HL-60 (cell line): ENCODE measurements around the gene TRIOBP.

Experiments used
- DNase-seq, 2 experiments: peaks; one replicate each; pipeline ENCODE4 v3.0.0-alpha.2; 2010 to 2020; ENCODE audit warnings: low read depth in 1 of 2, low spot score in 1 of 2
- H3K27ac ChIP-seq: fragments of 250-450 bp; sonication (Bioruptor Pico); replicated peaks from 2 replicates; pipeline ENCODE4 v1.5.1; 2020; ENCODE audit warnings: mild to moderate bottlenecking, moderate library complexity
- H3K27me3 ChIP-seq: fragments of 250-450 bp; sonication (Bioruptor Pico); 2 replicates; pipeline ENCODE4 v1.5.1; 2021; ENCODE audit warnings: mild to moderate bottlenecking, moderate library complexity; ENCODE audit not compliant: insufficient read depth, poor library complexity, severe bottlenecking
- H3K4me3 ChIP-seq: replicated peaks from 2 replicates; pipeline ENCODE4 v1.5.1; 2011; ENCODE audit warnings: mild to moderate bottlenecking, control low read depth, low read length; ENCODE audit not compliant: insufficient read depth
- GABPA ChIP-seq: IDR thresholded peaks from 2 replicates; pipeline ENCODE4 v1.6.1; 2012; ENCODE audit warnings: low read depth
- POLR2AphosphoS5 ChIP-seq: IDR thresholded peaks from 2 replicates; pipeline ENCODE4 v1.6.1; 2012; ENCODE audit warnings: low read depth
- REST ChIP-seq: IDR thresholded peaks from 2 replicates; pipeline ENCODE4 v1.6.1; 2012; ENCODE audit warnings: low read depth; ENCODE audit not compliant: insufficient replicate concordance
- SPI1 ChIP-seq: IDR thresholded peaks from 2 replicates; pipeline ENCODE4 v1.6.1; 2012; ENCODE audit warnings: low read depth, mild to moderate bottlenecking, borderline replicate concordance
- TF ChIP-seq, protein P1 (sequence below): IDR thresholded peaks from one replicate; pipeline ENCODE4 v1.5.1; 2011; ENCODE audit warnings: low read length, control low read depth, inconsistent platforms; ENCODE audit not compliant: insufficient read depth

TRIOBP gene

DNA sequence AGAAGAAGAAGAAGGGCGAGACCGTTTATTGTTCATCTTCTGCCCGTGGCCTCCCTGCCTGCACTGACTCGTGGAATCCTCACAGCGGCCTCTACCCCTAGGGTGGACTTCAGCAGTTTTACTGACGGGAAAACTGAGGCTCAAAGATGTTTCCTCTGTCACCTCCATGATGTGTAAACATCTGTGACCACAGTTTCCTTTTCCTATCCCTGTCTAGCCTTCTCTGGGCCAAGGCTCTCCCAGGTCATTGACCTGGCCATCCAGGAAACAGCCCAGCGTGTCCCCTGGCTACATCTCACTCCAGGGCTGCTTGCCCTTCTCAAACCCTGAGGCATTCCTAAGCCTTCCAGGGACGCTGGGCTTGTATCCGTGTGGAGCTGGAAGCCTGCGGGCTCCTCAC lies 61.8 kb downstream of the TRIOBP start:
- H3K27me3 ChIP-seq, result no peaks in the 10 kb centered on the region
- H3K4me3 ChIP-seq, result no peak overlapping the region
- no peak for TF ChIP-seq POLR2AphosphoS5
- TF ChIP-seq, protein P1, sequence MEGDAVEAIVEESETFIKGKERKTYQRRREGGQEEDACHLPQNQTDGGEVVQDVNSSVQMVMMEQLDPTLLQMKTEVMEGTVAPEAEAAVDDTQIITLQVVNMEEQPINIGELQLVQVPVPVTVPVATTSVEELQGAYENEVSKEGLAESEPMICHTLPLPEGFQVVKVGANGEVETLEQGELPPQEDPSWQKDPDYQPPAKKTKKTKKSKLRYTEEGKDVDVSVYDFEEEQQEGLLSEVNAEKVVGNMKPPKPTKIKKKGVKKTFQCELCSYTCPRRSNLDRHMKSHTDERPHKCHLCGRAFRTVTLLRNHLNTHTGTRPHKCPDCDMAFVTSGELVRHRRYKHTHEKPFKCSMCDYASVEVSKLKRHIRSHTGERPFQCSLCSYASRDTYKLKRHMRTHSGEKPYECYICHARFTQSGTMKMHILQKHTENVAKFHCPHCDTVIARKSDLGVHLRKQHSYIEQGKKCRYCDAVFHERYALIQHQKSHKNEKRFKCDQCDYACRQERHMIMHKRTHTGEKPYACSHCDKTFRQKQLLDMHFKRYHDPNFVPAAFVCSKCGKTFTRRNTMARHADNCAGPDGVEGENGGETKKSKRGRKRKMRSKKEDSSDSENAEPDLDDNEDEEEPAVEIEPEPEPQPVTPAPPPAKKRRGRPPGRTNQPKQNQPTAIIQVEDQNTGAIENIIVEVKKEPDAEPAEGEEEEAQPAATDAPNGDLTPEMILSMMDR, result no peak
- no peak for TF ChIP-seq SPI1
- TF ChIP-seq GABPA, result no peak
- no peak for TF ChIP-seq REST
- no peak overlapping the region for H3K27ac ChIP-seq
- no peak for DNase-seq

DNA sequence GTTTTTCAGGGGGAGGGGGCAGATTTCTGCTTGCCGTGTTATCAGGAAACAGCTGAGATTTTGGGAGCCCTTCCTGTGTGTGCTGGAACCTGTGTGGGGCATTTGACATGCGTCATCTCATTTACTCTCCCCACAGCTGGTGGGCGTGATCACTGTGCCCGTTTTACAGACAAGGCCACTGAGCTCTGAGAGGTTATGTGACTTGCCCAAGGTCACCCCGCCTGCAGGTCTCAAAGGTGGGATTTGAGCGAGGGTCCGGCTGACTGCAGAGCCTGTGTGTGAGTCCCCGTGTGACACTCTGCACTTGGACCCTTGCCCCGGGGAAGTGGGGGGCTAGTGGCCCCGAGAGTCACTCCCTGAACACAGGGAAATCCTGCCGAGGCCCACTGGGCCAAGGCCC lies 62.4 kb downstream of the TRIOBP start:
- no peak overlapping the region for H3K4me3 ChIP-seq
- no peak overlapping the region for H3K27ac ChIP-seq
- TF ChIP-seq SPI1, result no peak
- no peak for TF ChIP-seq GABPA
- no peak for TF ChIP-seq REST
- TF ChIP-seq, protein P1, result no peak
- TF ChIP-seq POLR2AphosphoS5, result no peak
- no peak for DNase-seq
- H3K27me3 ChIP-seq, result no peaks in the 10 kb centered on the region

DNA sequence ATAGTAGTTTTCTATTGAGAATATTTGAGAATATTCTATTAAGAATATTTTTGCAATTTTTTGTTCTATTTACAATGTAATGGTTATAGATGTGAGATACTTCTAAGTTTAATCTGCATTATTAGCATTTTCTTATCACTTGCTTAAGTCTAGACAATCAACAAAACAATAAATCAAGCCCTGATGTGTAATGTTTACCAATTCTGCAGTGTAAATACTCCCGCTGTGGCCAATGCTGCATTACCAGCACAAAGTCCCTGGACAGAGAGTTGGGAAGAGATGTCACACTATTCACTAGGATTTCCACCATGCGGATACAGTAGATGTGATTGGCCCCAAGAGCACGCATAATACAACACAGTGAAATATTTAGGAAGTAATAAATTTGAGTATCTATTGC lies 63.3 kb downstream of the TRIOBP start:
- H3K27me3 ChIP-seq, result no peaks in the 10 kb centered on the region
- no peak overlapping the region for H3K4me3 ChIP-seq
- DNase-seq, result no peak
- TF ChIP-seq REST, result no peak
- no peak for TF ChIP-seq GABPA
- TF ChIP-seq POLR2AphosphoS5, result no peak
- TF ChIP-seq SPI1, result no peak
- TF ChIP-seq, protein P1, result no peak
- no peak overlapping the region for H3K27ac ChIP-seq
